Measurements from ENCODE around the gene TRAPPC12. TPM values are rescaled to one million over a fixed set of nuclear protein-coding genes. Genes with fewer than 3 reads are reported as not detected.

TRAPPC12 gene
- total and polyA plus RNA-seq, 9 donors, result 64.1 to 143 (median 81.4) TPM

GRCh38 chr2:3405876-3406275 is 26.4 kb downstream of the TRAPPC12 start:
- Histone ChIP-seq H3K36me3 (no peaks in the 10 kb centered on the region), H3K27me3 (no peaks in the 10 kb centered on the region), H3K9me3 (no peaks in the 10 kb centered on the region), H3K27ac (no peak overlapping the region), H3K4me3 (no peak overlapping the region), H3K4me1 (ENCODE audit: insufficient read depth) (peaks cover 2% of the 10 kb centered on the region)
- intact Hi-C loops (cut with DNase I), result no loop called here
- no peak for DNase-seq
- WGBS, 3 donors, result 82 to 92% (median 84%) methylated on average over 7 of the region's 7 CpGs
- no peak for TF ChIP-seq CTCF (IDR thresholded peaks at IDR 0.05)
- no peak for TF ChIP-seq POLR2A (IDR thresholded peaks at IDR 0.05)
- no peak for TF ChIP-seq EP300 (IDR thresholded peaks at IDR 0.05)

- TF ChIP-seq EP300 (IDR thresholded peaks at IDR 0.05) (no peak), CTCF (IDR thresholded peaks at IDR 0.05) (no peak), POLR2A (IDR thresholded peaks at IDR 0.05) (no peak)
- Histone ChIP-seq H3K27ac (no peak overlapping the region), H3K36me3 (no peaks in the 10 kb centered on the region), H3K27me3 (no peaks in the 10 kb centered on the region), H3K4me3 (no peak overlapping the region), H3K9me3 (no peaks in the 10 kb centered on the region), H3K4me1 (ENCODE audit: insufficient read depth) (peaks cover 2% of the 10 kb centered on the region)
- WGBS, 3 donors, result 82 to 92% (median 88%) methylated on average over 3 of the region's 3 CpGs
- no peak for DNase-seq
- intact Hi-C loops (cut with DNase I), result no loop called here
Measured at GRCh38 chr2:3406501-3406900, 27.0 kb downstream of the TRAPPC12 start.

GRCh38 chr2:3408781-3409180 is 29.3 kb downstream of the TRAPPC12 start:
- no peaks in the 10 kb centered on the region for H3K27me3 ChIP-seq
- H3K27ac ChIP-seq, result no peak overlapping the region
- H3K36me3 ChIP-seq, result no peaks in the 10 kb centered on the region
- DNase-seq, result no peak
- peaks cover 2% of the 10 kb centered on the region for H3K4me1 ChIP-seq (ENCODE audit: insufficient read depth)
- 95 to 99% (median 97%) methylated on average over 13 of the region's 13 CpGs for WGBS, 3 donors
- intact Hi-C loops (cut with DNase I), result no loop called here
- no peaks in the 10 kb centered on the region for H3K9me3 ChIP-seq
- TF ChIP-seq POLR2A (IDR thresholded peaks at IDR 0.05) (no peak), CTCF (IDR thresholded peaks at IDR 0.05) (no peak), EP300 (IDR thresholded peaks at IDR 0.05) (no peak)
- H3K4me3 ChIP-seq, result no peak overlapping the region

- TF ChIP-seq CTCF (IDR thresholded peaks at IDR 0.05) (no peak), POLR2A (IDR thresholded peaks at IDR 0.05) (no peak), EP300 (IDR thresholded peaks at IDR 0.05) (no peak)
- Histone ChIP-seq H3K36me3 (no peaks in the 10 kb centered on the region), H3K27ac (no peak overlapping the region), H3K27me3 (no peaks in the 10 kb centered on the region), H3K4me1 (ENCODE audit: insufficient read depth) (no peaks in the 10 kb centered on the region), H3K9me3 (no peaks in the 10 kb centered on the region), H3K4me3 (no peak overlapping the region)
- no peak for DNase-seq
- intact Hi-C loops (cut with DNase I), result no loop called here
- 90 to 94% (median 91%) methylated on average over 12 of the region's 12 CpGs for WGBS, 3 donors
Measured at GRCh38 chr2:3409627-3410170, 30.2 kb downstream of the TRAPPC12 start.
